Common myeloid progenitor, CD34-positive (primary cell): ENCODE measurements around the gene MTURN.

Experiments used
- CTCF ChIA-PET: fragments of 350-600 bp; sonication (Branson Sonifier 250); formaldehyde crosslinking; loops from one replicate; lab custom pipeline; 2021; ENCODE audit warnings: antibody characterized with exemption; lab: Charles Lee
- POLR2A ChIA-PET: fragments of 350-600 bp; sonication (Branson Sonifier 250); formaldehyde crosslinking; loops from one replicate; lab custom pipeline; 2021; ENCODE audit warnings: antibody characterized with exemption; lab: Charles Lee
- DNase-seq, 3 donors: peaks; one replicate each; pipeline versions ENCODE4 v3.0.0 to v3.0.0-alpha.2; 2013
- H3K27ac ChIP-seq, 2 experiments: 1 replicate in 1 of 2; 2 replicates in 1 of 2; pipeline ENCODE4 v1.7.0; 2013; ENCODE audit warnings: inconsistent platforms in 2 of 2, low read length in 2 of 2, mild to moderate bottlenecking in 2 of 2, low read depth in 1 of 2, moderate library complexity in 1 of 2; ENCODE audit not compliant: severe bottlenecking in 2 of 2, insufficient read depth in 1 of 2, poor library complexity in 1 of 2
- H3K27me3 ChIP-seq, 5 experiments: replicated peaks in 2 of 5; 1 replicate in 3 of 5; 2 replicates in 2 of 5; pipeline versions ENCODE4 v1.6.1 to v1.7.0; 2013; ENCODE audit warnings: low read length in 4 of 5, mild to moderate bottlenecking in 2 of 5, moderate library complexity in 2 of 5, inconsistent platforms in 1 of 5; ENCODE audit not compliant: insufficient read depth in 5 of 5, control insufficient read depth in 4 of 5
- H3K36me3 ChIP-seq, 4 experiments: 1 replicate in 2 of 4; 2 replicates in 2 of 4; pipeline versions ENCODE4 v1.6.1 to v1.7.0; 2013; ENCODE audit warnings: low read length in 3 of 4, control low read depth in 1 of 4, mild to moderate bottlenecking in 1 of 4; ENCODE audit not compliant: control insufficient read depth in 4 of 4, insufficient read depth in 4 of 4
- H3K4me1 ChIP-seq, 4 experiments: 1 replicate in 3 of 4; 2 replicates in 1 of 4; pipeline versions ENCODE4 v1.6.1 to v1.7.1; 2013; ENCODE audit warnings: low read length in 3 of 4, mild to moderate bottlenecking in 3 of 4, control low read depth in 1 of 4, inconsistent platforms in 1 of 4, moderate library complexity in 1 of 4; ENCODE audit not compliant: control insufficient read depth in 4 of 4, insufficient read depth in 4 of 4; ENCODE audit errors: control extremely low read depth in 1 of 4
- H3K4me3 ChIP-seq, 7 experiments: 1 replicate in 4 of 7; 2 replicates in 3 of 7; pipeline versions ENCODE4 v1.5.1 to v1.7.0; 2013; ENCODE audit warnings: mild to moderate bottlenecking in 7 of 7, low read length in 6 of 7, moderate library complexity in 6 of 7, inconsistent platforms in 2 of 7, low read depth in 2 of 7, control low read depth in 1 of 7; ENCODE audit not compliant: insufficient read depth in 4 of 7, control insufficient read depth in 1 of 7; ENCODE audit errors: extremely low read depth in 1 of 7
- H3K9me3 ChIP-seq, 5 experiments: 1 replicate in 4 of 5; 2 replicates in 1 of 5; pipeline versions ENCODE4 v1.6.1 to v1.7.1; 2013; ENCODE audit warnings: low read length in 4 of 5, mild to moderate bottlenecking in 2 of 5, inconsistent platforms in 1 of 5, low read depth in 1 of 5, moderate library complexity in 1 of 5; ENCODE audit not compliant: control insufficient read depth in 4 of 5, insufficient read depth in 2 of 5; ENCODE audit errors: control extremely low read depth in 1 of 5
- WGBS: methylation state at CpG from one replicate; pipeline ENCODE4 v1.1.5; 2013; ENCODE audit not compliant: insufficient coverage; 5-methylcytosine and 5-hydroxymethylcytosine counted together

Gene MTURN

DNA sequence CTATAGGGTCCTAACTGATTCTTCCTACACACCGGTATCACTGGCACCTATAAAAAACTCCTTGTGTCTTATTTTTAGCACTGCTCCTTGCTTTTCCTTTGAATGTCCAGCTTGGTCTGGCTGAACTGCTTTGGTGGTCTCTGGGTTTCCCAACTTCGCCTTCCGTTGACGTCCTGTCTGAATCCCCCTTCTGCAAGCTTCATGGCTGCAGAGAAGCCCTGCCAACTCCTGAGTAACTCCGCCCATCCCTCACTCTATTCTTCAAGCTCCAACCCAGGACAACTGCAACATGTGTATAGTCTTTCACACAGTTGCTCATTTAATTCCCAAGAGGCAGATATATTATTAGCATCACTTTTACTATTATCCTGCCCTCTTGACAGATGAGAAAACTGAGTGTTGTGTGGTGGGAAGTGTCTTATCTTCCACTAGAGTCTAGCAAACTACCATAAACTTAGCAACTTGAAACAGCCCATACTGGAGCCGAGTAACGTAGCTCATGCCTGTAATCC, 40.9 kb downstream of the MTURN start:
- POLR2A ChIA-PET = interaction anchor here (0.6 kb wide), 1 partner anchor 233 kb away, joined by 4 read pairs; no protein-coding TSS in a partner anchor
- CTCF ChIA-PET = interaction anchor here (0.7 to 3.0 kb wide), 5 partner anchors 9 to 29 kb away, joined by 3 to 11 read pairs (median 3); no protein-coding TSS in a partner anchor
- peaks cover 0 to 6% (median 0%) of the 10 kb centered on the region in 4 experiments for H3K36me3 ChIP-seq
- H3K9me3 ChIP-seq = no peaks in the 10 kb centered on the region
- no peaks in the 10 kb centered on the region for H3K27me3 ChIP-seq
- peaks cover 0 to 2% (median 1%) of the 10 kb centered on the region in 4 experiments for H3K4me1 ChIP-seq
- no peak overlapping the region for H3K27ac ChIP-seq
- H3K4me3 ChIP-seq = no peak overlapping the region
- no peak for DNase-seq
- 97% methylated on average over 5 of the region's 7 CpGs for WGBS

- WGBS = 96% methylated on average over 5 of the region's 6 CpGs
- ChIA-PET CTCF (interaction anchor here (0.7 kb wide), 2 partner anchors 10 to 15 kb away, joined by 3 read pairs; no protein-coding TSS in a partner anchor), POLR2A (interaction anchor here (0.6 kb wide), 2 partner anchors 12 to 232 kb away, joined by 4 read pairs; no protein-coding TSS in a partner anchor)
- Histone ChIP-seq H3K4me1 (peaks cover 0 to 2% (median 1%) of the 10 kb centered on the region in 4 experiments), H3K36me3 (peaks cover 0 to 11% (median 0%) of the 10 kb centered on the region in 4 experiments), H3K4me3 (no peak overlapping the region), H3K9me3 (no peaks in the 10 kb centered on the region), H3K27me3 (no peaks in the 10 kb centered on the region), H3K27ac (no peak overlapping the region)
- no peak for DNase-seq
Measured at GRCh38 chr7:30176463-30177109, 41.8 kb downstream of the MTURN start.

DNA sequence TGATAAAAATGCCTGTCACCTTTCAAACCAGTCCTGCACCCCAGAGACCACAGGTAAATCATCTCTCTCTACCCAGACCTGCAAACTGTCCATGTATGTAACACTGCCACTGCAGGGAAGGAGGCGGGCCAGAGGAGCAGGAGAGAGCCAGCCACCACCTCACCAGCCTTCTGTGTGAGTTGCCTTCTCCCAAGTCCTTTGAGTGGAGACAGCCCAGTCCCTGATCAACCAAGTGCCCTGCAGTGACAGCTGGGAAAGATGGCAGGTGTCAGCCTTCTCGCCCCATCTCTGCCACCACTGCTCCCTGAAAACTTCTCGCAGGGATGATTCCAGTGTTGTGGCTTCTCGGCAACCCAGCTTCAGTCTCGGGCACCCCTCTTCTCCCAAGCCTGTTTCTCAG, 42.4 kb downstream of the MTURN start:
- no peak for DNase-seq
- CTCF ChIA-PET = no interaction called here
- no peaks in the 10 kb centered on the region for H3K27me3 ChIP-seq
- peaks cover 0 to 2% (median 1%) of the 10 kb centered on the region in 4 experiments for H3K4me1 ChIP-seq
- peaks cover 0 to 11% (median 0%) of the 10 kb centered on the region in 4 experiments for H3K36me3 ChIP-seq
- no peaks in the 10 kb centered on the region for H3K9me3 ChIP-seq
- no peak overlapping the region for H3K27ac ChIP-seq
- H3K4me3 ChIP-seq = no peak overlapping the region
- 89% methylated on average over 4 of the region's 5 CpGs for WGBS
- POLR2A ChIA-PET = no interaction called here

DNA sequence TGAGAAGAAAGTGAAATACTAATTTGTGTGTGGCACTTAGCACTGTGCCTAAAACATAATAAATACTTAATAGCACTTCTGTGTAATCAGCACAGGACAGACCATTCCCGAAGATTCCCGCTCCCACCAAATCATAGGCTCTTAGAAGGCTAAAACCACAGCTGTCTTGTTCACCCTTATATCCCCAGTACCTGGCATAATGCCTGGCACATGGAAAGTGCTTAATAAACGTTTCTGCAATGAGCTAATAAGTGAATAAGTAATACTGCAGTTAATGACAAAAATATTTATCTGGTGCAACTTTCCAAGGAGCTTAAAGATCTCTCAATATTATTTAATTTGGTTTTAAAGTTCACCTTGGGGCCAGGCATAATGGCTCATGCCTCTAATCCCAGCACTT, 43.2 kb downstream of the MTURN start:
- CTCF ChIA-PET = interaction anchor here (1.7 kb wide), 1 partner anchor 12 kb away, joined by 5 read pairs; no protein-coding TSS in a partner anchor
- H3K36me3 ChIP-seq = peaks cover 0 to 11% (median 0%) of the 10 kb centered on the region in 4 experiments
- no peak overlapping the region for H3K27ac ChIP-seq
- DNase-seq = no peak
- whole genome bisulfite sequencing = 90% methylated on average over 2 of the region's 3 CpGs
- H3K9me3 ChIP-seq = no peaks in the 10 kb centered on the region
- no peaks in the 10 kb centered on the region for H3K27me3 ChIP-seq
- POLR2A ChIA-PET = no interaction called here
- H3K4me1 ChIP-seq = peaks cover 0 to 2% (median 1%) of the 10 kb centered on the region in 4 experiments
- H3K4me3 ChIP-seq = no peak overlapping the region

- Histone ChIP-seq H3K9me3 (no peaks in the 10 kb centered on the region), H3K4me3 (no peak overlapping the region), H3K4me1 (peaks cover 0 to 2% (median 1%) of the 10 kb centered on the region in 4 experiments), H3K27me3 (no peaks in the 10 kb centered on the region), H3K36me3 (peaks cover 0 to 11% (median 0%) of the 10 kb centered on the region in 4 experiments), H3K27ac (no peak overlapping the region)
- DNase-seq = peak in 1 of 3 donors; percentile 33
- CTCF ChIA-PET = interaction anchor here (1.7 kb wide), 1 partner anchor 13 kb away, joined by 5 read pairs; no protein-coding TSS in a partner anchor
- POLR2A ChIA-PET = no interaction called here
- WGBS = 78% methylated on average over 3 of the region's 3 CpGs
Measured at GRCh38 chr7:30178748-30179436, 44.1 kb downstream of the MTURN start.

DNA sequence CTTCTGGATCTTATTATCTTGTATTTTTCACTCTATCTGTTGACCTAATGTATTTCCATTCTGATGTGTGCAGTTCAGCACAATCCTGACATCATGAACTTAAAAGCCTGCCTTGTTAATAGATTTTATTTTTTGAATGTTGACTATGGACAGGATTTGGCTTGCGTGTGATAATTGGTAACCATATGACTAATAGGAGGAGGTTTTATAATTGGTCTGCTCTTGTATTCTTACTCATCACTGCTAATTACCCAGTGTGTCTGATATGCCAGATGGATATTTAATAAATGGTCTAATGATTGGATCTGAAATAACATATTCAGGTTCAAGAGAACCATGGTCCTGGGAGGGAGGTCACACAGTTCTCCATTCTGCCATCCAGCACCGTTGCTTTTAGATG, 45.9 kb downstream of the MTURN start:
- Histone ChIP-seq H3K27ac (no peak overlapping the region), H3K4me3 (no peak overlapping the region), H3K27me3 (no peaks in the 10 kb centered on the region), H3K9me3 (peaks cover 0 to 4% (median 3%) of the 10 kb centered on the region in 5 experiments), H3K36me3 (peaks cover 0 to 11% (median 0%) of the 10 kb centered on the region in 4 experiments), H3K4me1 (peaks cover 0 to 2% (median 1%) of the 10 kb centered on the region in 4 experiments)
- ChIA-PET POLR2A (no interaction called here), CTCF (interaction anchor here (1.4 kb wide), 1 partner anchor 11 kb away, joined by 5 read pairs; no protein-coding TSS in a partner anchor)
- 100% methylated on average over 1 of the region's 2 CpGs for WGBS
- no peak for DNase-seq
